Upper lobe of left lung (tissue), 6 donors: ENCODE measurements around the gene HJV. TPM values are rescaled to one million over a fixed set of nuclear protein-coding genes. Genes with fewer than 3 reads are reported as not detected.

Source experiments
- ATAC-seq, 2 donors: fragments of 200-7000 bp; cut with Tn5 transposase; one replicate each; pipeline ENCODE4 v1.9.1; 2022; ENCODE audit warnings: mild to moderate bottlenecking in 2 of 2, moderate library complexity in 2 of 2; ENCODE audit not compliant: low FRiP score in 2 of 2
- DNase-seq, 2 donors: peaks; one replicate each; pipeline ENCODE4 v3.0.0-alpha.2; 2019 to 2020
- H3K27ac ChIP-seq, 4 donors: fragments of 200-600 bp; sonication (generic); one replicate each; pipeline ENCODE4 v1.5.1; 2016 to 2019
- H3K27me3 ChIP-seq, 4 donors: fragments of 200-600 bp; sonication (generic); one replicate each; pipeline ENCODE4 v1.5.1; 2017 to 2019
- H3K36me3 ChIP-seq, 4 donors: fragments of 200-600 bp; sonication (generic); one replicate each; pipeline ENCODE4 v1.5.1; 2016 to 2019
- H3K4me1 ChIP-seq, 4 donors: fragments of 200-600 bp; sonication (generic); one replicate each; pipeline ENCODE4 v1.5.1; 2018 to 2019
- H3K4me3 ChIP-seq, 4 donors: fragments of 200-600 bp; sonication (generic); one replicate each; pipeline ENCODE4 v1.5.1; 2017 to 2019; ENCODE audit warnings: mild to moderate bottlenecking in 2 of 4, moderate library complexity in 1 of 4
- H3K9me3 ChIP-seq, 4 donors: fragments of 200-600 bp; sonication (generic); one replicate each; pipeline ENCODE4 v1.5.1; 2018 to 2019
- CTCF ChIP-seq, 6 experiments: fragments of 450-650 bp in 4 of 6; fragments of 200-600 bp in 2 of 6; sonication (generic) in 2 of 6; IDR thresholded peaks; one replicate each; pipeline ENCODE4 v1.5.1; 2016 to 2019; ENCODE audit warnings: antibody characterized with exemption in 6 of 6
- EP300 ChIP-seq, 4 donors: sonication (generic); formaldehyde crosslinking; IDR thresholded peaks; one replicate each; pipeline ENCODE4 v1.5.1; 2017; ENCODE audit warnings: antibody characterized with exemption in 4 of 4, control low read depth in 2 of 4
- POLR2A ChIP-seq, 4 donors: fragments of 450-650 bp; IDR thresholded peaks; one replicate each; pipeline ENCODE4 v1.5.1; 2016 to 2017; ENCODE audit warnings: antibody characterized with exemption in 4 of 4, mild to moderate bottlenecking in 2 of 4
- POLR2AphosphoS5 ChIP-seq, 2 donors: sonication (generic); formaldehyde crosslinking; IDR thresholded peaks; one replicate each; pipeline ENCODE4 v1.5.1; 2017; ENCODE audit warnings: antibody characterized with exemption in 2 of 2
- WGBS, 2 donors: methylation state at CpG; one replicate each; pipeline ENCODE4 v1.1.5; 2017 to 2018; 5-methylcytosine and 5-hydroxymethylcytosine counted together
- total RNA-seq, 6 donors: library from RNA; depleted of rRNA in 4 of 6; stranded (reverse); fragments of >200 nt in 4 of 6; gene quantifications; one replicate each; pipeline versions ENCODE4 v1.1.0 to v1.2.1, GENCODE V29; 2016 to 2021
- donor health status: DM: no; HTN: no; CAD: no; lungs with moderate emphysema.
- donor health status: DM: no; HTN: yes; CAD: no; lungs with severe emphysema.

The HJV gene
- total RNA-seq, 6 donors from 2014 or later: not detected

GRCh38 chr1:146022403-146023127, 1.0 kb upstream of the HJV start:
- WGBS, 2 donors: 76 to 79% methylated on average over 7 of the region's 7 CpGs

DNA sequence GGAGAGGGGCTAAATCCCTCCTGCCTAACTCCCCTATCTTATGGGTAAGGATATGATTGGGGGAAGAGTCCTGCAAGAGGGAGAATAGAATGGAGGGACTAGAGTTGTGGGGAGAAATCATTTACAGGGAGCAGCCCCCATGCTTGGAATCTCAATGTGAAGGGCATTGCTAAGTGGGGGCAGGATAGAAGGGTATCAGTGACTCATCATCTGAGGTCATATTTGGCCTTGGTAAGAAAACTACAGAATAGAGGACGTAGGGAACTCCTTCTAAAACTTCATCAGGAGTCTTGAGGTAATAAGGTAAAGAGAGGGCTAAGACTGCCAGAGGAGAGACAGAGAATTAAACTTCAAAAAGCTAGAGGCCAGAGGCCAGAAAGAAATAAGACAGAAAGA, 487 bp downstream of the HJV start:
- 64 to 65% methylated on average over 1 of the region's 1 CpG for WGBS, 2 donors
- ATAC-seq: no peak
- Histone ChIP-seq H3K4me1 (peaks cover 5 to 14% (median 11%) of the 10 kb centered on the region in 4 donors), H3K27ac (no peak overlapping the region), H3K36me3 (no peaks in the 10 kb centered on the region), H3K9me3 (no peaks in the 10 kb centered on the region), H3K27me3 (peaks cover 0 to 7% (median 3%) of the 10 kb centered on the region in 4 donors), H3K4me3 (no peak overlapping the region)
- no peak for DNase-seq
- TF ChIP-seq POLR2A (IDR thresholded peaks at IDR 0.05): no peak
- TF ChIP-seq EP300 (IDR thresholded peaks at IDR 0.05): no peak
- TF ChIP-seq CTCF (IDR thresholded peaks at IDR 0.05): no peak
- no peak for TF ChIP-seq POLR2AphosphoS5 (IDR thresholded peaks at IDR 0.05)

More at GRCh38 chr1:146022403-146023127, 1.0 kb upstream of the HJV start:
- TF ChIP-seq POLR2AphosphoS5 (IDR thresholded peaks at IDR 0.05): no peak
- no peak for TF ChIP-seq CTCF (IDR thresholded peaks at IDR 0.05)
- TF ChIP-seq EP300 (IDR thresholded peaks at IDR 0.05): no peak
- TF ChIP-seq POLR2A (IDR thresholded peaks at IDR 0.05): no peak
- H3K4me3 ChIP-seq: no peak overlapping the region
- H3K27me3 ChIP-seq: peaks cover 0 to 7% (median 3%) of the 10 kb centered on the region in 4 donors
- H3K4me1 ChIP-seq: peaks cover 5 to 14% (median 11%) of the 10 kb centered on the region in 4 donors
- DNase-seq: no peak
- no peaks in the 10 kb centered on the region for H3K9me3 ChIP-seq
- H3K36me3 ChIP-seq: no peaks in the 10 kb centered on the region
- ATAC-seq: no peak
- no peak overlapping the region for H3K27ac ChIP-seq

- Histone ChIP-seq H3K4me1 (peaks cover 5 to 14% (median 11%) of the 10 kb centered on the region in 4 donors), H3K4me3 (no peak overlapping the region), H3K27me3 (peaks cover 0 to 7% (median 3%) of the 10 kb centered on the region in 4 donors), H3K36me3 (no peaks in the 10 kb centered on the region), H3K9me3 (no peaks in the 10 kb centered on the region), H3K27ac (no peak overlapping the region)
- no peak for DNase-seq
- ATAC-seq: peak in 1 of 2 donors; percentile 36
- WGBS, 2 donors: 83 to 91% methylated on average over 4 of the region's 4 CpGs
- no peak for TF ChIP-seq POLR2A (IDR thresholded peaks at IDR 0.05)
- no peak for TF ChIP-seq CTCF (IDR thresholded peaks at IDR 0.05)
- no peak for TF ChIP-seq EP300 (IDR thresholded peaks at IDR 0.05)
- TF ChIP-seq POLR2AphosphoS5 (IDR thresholded peaks at IDR 0.05): no peak
Observed at GRCh38 chr1:146020058-146021049, 1.2 kb downstream of the HJV start.

DNA sequence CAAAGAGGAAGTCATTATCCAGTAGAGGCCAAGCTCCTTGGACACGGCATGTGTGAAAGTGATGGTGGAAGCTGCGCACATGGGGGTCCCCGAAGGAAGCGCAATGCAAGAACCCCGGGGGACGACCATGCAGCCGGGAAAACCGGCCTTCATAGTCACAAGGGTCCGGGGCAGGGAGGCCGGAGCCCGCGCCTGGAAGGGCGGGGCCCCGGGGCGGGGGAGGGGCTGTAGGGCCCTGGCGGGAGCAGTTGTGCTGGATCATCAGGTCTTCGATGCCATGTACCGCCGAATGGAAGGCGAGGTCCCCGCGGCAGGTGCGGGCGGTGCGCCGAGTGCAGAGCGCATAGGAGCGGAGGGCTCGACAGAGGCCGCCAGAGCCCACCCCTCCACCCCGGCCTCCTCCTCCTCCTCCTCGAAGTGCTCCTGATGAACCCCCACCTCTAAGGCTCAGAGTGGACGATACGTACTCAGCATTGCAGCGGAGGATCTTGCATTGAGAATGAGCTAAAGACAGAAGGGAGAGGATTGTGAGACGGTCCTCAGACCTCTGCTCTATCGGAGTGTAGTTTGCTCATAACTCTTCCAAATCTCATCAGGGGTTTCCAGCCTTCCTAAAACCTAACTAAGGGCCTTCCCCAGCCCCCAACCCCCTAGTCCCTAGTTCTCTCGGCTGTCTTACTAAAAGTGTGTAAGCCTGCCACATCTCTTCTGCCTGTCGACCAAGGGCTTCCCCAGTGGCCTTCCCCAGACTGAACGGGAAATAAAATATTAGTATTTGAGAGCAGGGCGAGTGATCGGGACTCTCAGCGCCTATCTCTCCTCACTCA, 2.1 kb downstream of the HJV start:
- peak; percentile 21 to 58 for ATAC-seq
- peak in 1 of 2 donors; percentile 83 for DNase-seq

More for the DNA sequence above, 2.1 kb downstream of the HJV start:
- Histone ChIP-seq H3K4me3 (peak overlapping the region in 3 of 4 donors; percentile 10 to 35 (median 26)), H3K36me3 (no peaks in the 10 kb centered on the region), H3K9me3 (no peaks in the 10 kb centered on the region), H3K27ac (no peak overlapping the region), H3K27me3 (peaks cover 0 to 7% (median 3%) of the 10 kb centered on the region in 4 donors), H3K4me1 (peaks cover 5 to 14% (median 11%) of the 10 kb centered on the region in 4 donors)
- 23 to 25% methylated on average over 29 to 34 of the region's 43 CpGs for WGBS, 2 donors
- no peak for TF ChIP-seq EP300 (IDR thresholded peaks at IDR 0.05)
- no peak for TF ChIP-seq POLR2A (IDR thresholded peaks at IDR 0.05)
- TF ChIP-seq POLR2AphosphoS5 (IDR thresholded peaks at IDR 0.05): no peak
- TF ChIP-seq CTCF (IDR thresholded peaks at IDR 0.05): no peak
